H9 (cell line): ENCODE data around the gene DMAC2L. TPM values are rescaled to one million over a fixed set of nuclear protein-coding genes. Genes with fewer than 3 reads are reported as not detected.

Experiments used
- DNase-seq: peaks from one replicate; pipeline ENCODE4 v3.0.0-alpha.2; 2017
- H2AFZ ChIP-seq: one replicate; pipeline ENCODE4 v1.6.1; 2013; ENCODE audit warnings: mild to moderate bottlenecking, low read length, control low read depth, moderate library complexity
- H2AK5ac ChIP-seq: 2 replicates; pipeline ENCODE4 v1.6.1; 2013; ENCODE audit warnings: low read length, control low read depth, mixed read lengths; ENCODE audit not compliant: insufficient read length
- H2BK120ac ChIP-seq: one replicate; pipeline ENCODE4 v1.6.1; 2013; ENCODE audit warnings: low read depth, mild to moderate bottlenecking, low read length, control low read depth, inconsistent platforms; ENCODE audit not compliant: poor library complexity, severe bottlenecking
- H2BK12ac ChIP-seq: 2 replicates; pipeline ENCODE4 v1.6.1; 2013; ENCODE audit warnings: low read length, control low read depth, mixed read lengths, low read depth; ENCODE audit not compliant: insufficient read length
- H2BK15ac ChIP-seq: 2 replicates; pipeline ENCODE4 v1.6.1; 2013; ENCODE audit warnings: low read depth, low read length, control low read depth
- H2BK20ac ChIP-seq: one replicate; pipeline ENCODE4 v1.6.1; 2013; ENCODE audit warnings: low read depth, mild to moderate bottlenecking, low read length, control low read depth, inconsistent platforms; ENCODE audit not compliant: poor library complexity, severe bottlenecking
- H2BK5ac ChIP-seq: 2 replicates; pipeline ENCODE4 v1.6.1; 2013; ENCODE audit warnings: low read length, control low read depth, mixed read lengths; ENCODE audit not compliant: insufficient read length
- H3K14ac ChIP-seq: 2 replicates; pipeline ENCODE4 v1.6.1; 2013; ENCODE audit warnings: low read length, control low read depth; ENCODE audit not compliant: insufficient read depth
- H3K18ac ChIP-seq: 2 replicates; pipeline ENCODE4 v1.6.1; 2013; ENCODE audit warnings: low read depth, mild to moderate bottlenecking, mixed read lengths, low read length, control low read depth; ENCODE audit not compliant: insufficient read length
- H3K23ac ChIP-seq: 2 replicates; pipeline ENCODE4 v1.6.1; 2013; ENCODE audit warnings: low read length, control low read depth, mixed read lengths, low read depth; ENCODE audit not compliant: insufficient read length
- H3K23me2 ChIP-seq: 2 replicates; pipeline ENCODE4 v1.6.1; 2013; ENCODE audit warnings: low read depth, mild to moderate bottlenecking, mixed read lengths, low read length, control low read depth; ENCODE audit not compliant: insufficient read length, poor library complexity, severe bottlenecking
- H3K27ac ChIP-seq: 2 replicates; pipeline ENCODE4 v1.5.1; 2013; ENCODE audit warnings: low read length, control low read depth, mixed read lengths, low read depth; ENCODE audit not compliant: insufficient read length
- H3K27me3 ChIP-seq: 2 replicates; pipeline ENCODE4 v1.6.1; 2013; ENCODE audit warnings: low read length, control low read depth, inconsistent platforms; ENCODE audit not compliant: insufficient read depth
- H3K4ac ChIP-seq: 2 replicates; pipeline ENCODE4 v1.6.1; 2013; ENCODE audit warnings: low read depth, mild to moderate bottlenecking, control low read depth, inconsistent platforms, low read length, moderate library complexity
- H3K4me1 ChIP-seq: 2 replicates; pipeline ENCODE4 v1.6.1; 2013; ENCODE audit warnings: low read length, control low read depth, inconsistent platforms; ENCODE audit not compliant: insufficient read depth
- H3K4me2 ChIP-seq: 2 replicates; pipeline ENCODE4 v1.6.1; 2013; ENCODE audit warnings: low read length, control low read depth, mixed read lengths; ENCODE audit not compliant: insufficient read length, insufficient read depth
- H3K56ac ChIP-seq: 2 replicates; pipeline ENCODE4 v1.6.1; 2013; ENCODE audit warnings: low read depth, mild to moderate bottlenecking, mixed read lengths, low read length, control low read depth; ENCODE audit not compliant: insufficient read length
- H3K79me1 ChIP-seq: 2 replicates; pipeline ENCODE4 v1.6.1; 2013; ENCODE audit warnings: low read depth, mild to moderate bottlenecking, moderate library complexity, low read length, control low read depth, inconsistent platforms; ENCODE audit not compliant: insufficient read depth, poor library complexity, severe bottlenecking
- H3K79me2 ChIP-seq: 2 replicates; pipeline ENCODE4 v1.6.1; 2013; ENCODE audit warnings: low read length, control low read depth, inconsistent platforms; ENCODE audit not compliant: insufficient read depth
- H3K9ac ChIP-seq: 2 replicates; pipeline ENCODE4 v1.6.1; 2013; ENCODE audit warnings: low read length, control low read depth, mixed read lengths; ENCODE audit not compliant: insufficient read length; ENCODE audit errors: extremely low read depth
- H3K9me3 ChIP-seq: one replicate; pipeline ENCODE4 v1.6.1; 2013; ENCODE audit warnings: low read depth, low read length, inconsistent platforms; ENCODE audit not compliant: control insufficient read depth
- H3T11ph ChIP-seq: one replicate; pipeline ENCODE4 v1.6.1; 2013; ENCODE audit warnings: mild to moderate bottlenecking, low read length, control low read depth, inconsistent platforms
- H4K20me1 ChIP-seq: one replicate; pipeline ENCODE4 v1.6.1; 2013; ENCODE audit not compliant: control insufficient read depth, insufficient read length, insufficient read depth
- H4K5ac ChIP-seq: 2 replicates; pipeline ENCODE4 v1.6.1; 2013; ENCODE audit warnings: low read depth, mild to moderate bottlenecking, mixed read lengths, low read length, control low read depth; ENCODE audit not compliant: insufficient read length
- H4K8ac ChIP-seq: replicated peaks from 2 replicates; pipeline ENCODE4 v1.6.1; 2013; ENCODE audit warnings: low read length, control low read depth, mixed read lengths, low read depth; ENCODE audit not compliant: insufficient read length
- H4K91ac ChIP-seq: 2 replicates; pipeline ENCODE4 v1.6.1; 2013; ENCODE audit warnings: low read depth, mild to moderate bottlenecking, moderate library complexity, mixed read lengths, low read length, control low read depth; ENCODE audit not compliant: insufficient read length
- H3K27ac Mint-ChIP-seq, 3 experiments: 2 replicates in 2 of 3; 3 replicates in 1 of 3; pipeline ENCODE4 v1.8.0; 2020 to 2021; ENCODE audit warnings: mixed read lengths in 3 of 3, mild to moderate bottlenecking in 1 of 3, moderate library complexity in 1 of 3
- H3K27me3 Mint-ChIP-seq: 2 replicates; pipeline ENCODE4 v1.8.0; 2021; ENCODE audit warnings: low read depth, mild to moderate bottlenecking, moderate library complexity, mixed read lengths
- H3K36me3 Mint-ChIP-seq, 3 experiments: 2 replicates in 2 of 3; 3 replicates in 1 of 3; pipeline ENCODE4 v1.8.0; 2020 to 2021; ENCODE audit warnings: low read depth in 3 of 3, mixed read lengths in 3 of 3; ENCODE audit not compliant: insufficient read depth in 1 of 3
- H3K4me1 Mint-ChIP-seq, 2 experiments: 2 replicates each; pipeline ENCODE4 v1.8.0; 2020; ENCODE audit warnings: mixed read lengths in 2 of 2
- H3K4me3 Mint-ChIP-seq, 2 experiments: 2 replicates in 1 of 2; 3 replicates in 1 of 2; pipeline ENCODE4 v1.8.0; 2020 to 2021; ENCODE audit warnings: mild to moderate bottlenecking in 2 of 2, mixed read lengths in 2 of 2, moderate library complexity in 1 of 2
- H3K9me3 Mint-ChIP-seq, 2 experiments: 2 replicates in 1 of 2; 3 replicates in 1 of 2; pipeline ENCODE4 v1.8.0; 2020; ENCODE audit warnings: mild to moderate bottlenecking in 2 of 2, mixed read lengths in 2 of 2, moderate library complexity in 1 of 2
- WGBS: extraction: QIAGEN DNeasy Blood & Tissue Kit; methylation state at CpG from one replicate; pipeline ENCODE4 v1.1.7; 2013; ENCODE audit warnings: missing lambda C conversion rate, low lambda C conversion rate, mixed read lengths; ENCODE audit not compliant: insufficient read length; ENCODE audit errors: extremely low coverage; 5-methylcytosine and 5-hydroxymethylcytosine counted together
- total RNA-seq: library from RNA; stranded (reverse); gene quantifications from 2 replicates; pipeline ENCODE4 v1.2.1, GENCODE V29; 2021
- TF ChIP-seq, protein P1 (sequence below): fragments of 200-600 bp; sonication (generic); conservative IDR thresholded peaks from 3 replicates; pipeline ENCODE4 v1.8.0; 2021; ENCODE audit warnings: antibody characterized with exemption, mild to moderate bottlenecking

Gene DMAC2L
- total RNA-seq, 1 experiment from 2014 or later = 22.4 TPM

- Histone ChIP-seq H3K56ac (no peak overlapping the region), H2BK12ac (no peak overlapping the region), H2BK5ac (no peak overlapping the region), H2AK5ac (no peak overlapping the region), H2AFZ (no peak overlapping the region), H4K91ac (no peak overlapping the region), H3K4me2 (no peak overlapping the region), H3K4ac (no peak overlapping the region), H3K23me2 (no peaks in the 10 kb centered on the region), H3T11ph (no peak overlapping the region), H3K23ac (no peak overlapping the region), H3K4me1 (no peaks in the 10 kb centered on the region), H4K20me1 (no peaks in the 10 kb centered on the region), H2BK20ac (no peak overlapping the region), H4K5ac (no peak overlapping the region), H3K27me3 (no peaks in the 10 kb centered on the region), H2BK15ac (no peak overlapping the region), H4K8ac (no peak overlapping the region), H3K27ac (no peak overlapping the region), H3K14ac (no peak overlapping the region), H3K79me1 (no peaks in the 10 kb centered on the region), H2BK120ac (no peak overlapping the region), H3K9ac (no peak overlapping the region), H3K79me2 (no peaks in the 10 kb centered on the region), H3K18ac (no peak overlapping the region), H3K9me3 (no peaks in the 10 kb centered on the region)
- peaks cover 3% of the 10 kb centered on the region in 2 experiments; a peak in 2 of 4 replicates for H3K4me1 Mint-ChIP-seq
- TF ChIP-seq, protein P1, sequence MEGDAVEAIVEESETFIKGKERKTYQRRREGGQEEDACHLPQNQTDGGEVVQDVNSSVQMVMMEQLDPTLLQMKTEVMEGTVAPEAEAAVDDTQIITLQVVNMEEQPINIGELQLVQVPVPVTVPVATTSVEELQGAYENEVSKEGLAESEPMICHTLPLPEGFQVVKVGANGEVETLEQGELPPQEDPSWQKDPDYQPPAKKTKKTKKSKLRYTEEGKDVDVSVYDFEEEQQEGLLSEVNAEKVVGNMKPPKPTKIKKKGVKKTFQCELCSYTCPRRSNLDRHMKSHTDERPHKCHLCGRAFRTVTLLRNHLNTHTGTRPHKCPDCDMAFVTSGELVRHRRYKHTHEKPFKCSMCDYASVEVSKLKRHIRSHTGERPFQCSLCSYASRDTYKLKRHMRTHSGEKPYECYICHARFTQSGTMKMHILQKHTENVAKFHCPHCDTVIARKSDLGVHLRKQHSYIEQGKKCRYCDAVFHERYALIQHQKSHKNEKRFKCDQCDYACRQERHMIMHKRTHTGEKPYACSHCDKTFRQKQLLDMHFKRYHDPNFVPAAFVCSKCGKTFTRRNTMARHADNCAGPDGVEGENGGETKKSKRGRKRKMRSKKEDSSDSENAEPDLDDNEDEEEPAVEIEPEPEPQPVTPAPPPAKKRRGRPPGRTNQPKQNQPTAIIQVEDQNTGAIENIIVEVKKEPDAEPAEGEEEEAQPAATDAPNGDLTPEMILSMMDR = no peak
- H3K9me3 Mint-ChIP-seq = peaks cover 3 to 9% of the 10 kb centered on the region in 2 experiments; a peak in 3 of 5 replicates
- DNase-seq = no peak
- H3K36me3 Mint-ChIP-seq = peaks cover 13 to 28% (median 27%) of the 10 kb centered on the region in 3 experiments
- H3K27me3 Mint-ChIP-seq = no peaks in the 10 kb centered on the region; the same call in 1 of the 2 replicates
- WGBS = no CpG with 5 or more reads among the region's 8 CpGs
- H3K27ac Mint-ChIP-seq = no peak overlapping the region
- no peak overlapping the region for H3K4me3 Mint-ChIP-seq
Measured at GRCh38 chr14:50320283-50320682, 8.2 kb downstream of the DMAC2L start.
